ENCODE data around the gene LENEP.

GRCh38 chr1:154988058-154988954 lies 5.1 kb upstream of the LENEP start:
- TF ChIP-seq EZH2 (IDR thresholded peaks at IDR 0.05; ENCODE audit: low read length, missing control alignments) (no peak), CTCF (conservative IDR thresholded peaks at IDR 0.05 in 1 of 2, IDR thresholded peaks at IDR 0.05 in 1 of 2; ENCODE audit: low read depth in 1 of 2, low read length in 2 of 2) (peak in 1 of 2 donors; percentile 4)
